SK-N-SH treated with all-trans-retinoic acid at 6 μM for 48 hours (cell line): ENCODE measurements around the gene KRTAP5-8.

Source experiments
- CSRNP3 ChIP-seq: fragments of 250-450 bp; sonication (Bioruptor Pico); IDR thresholded peaks from 2 replicates; pipeline ENCODE4 v1.5.1; 2021; ENCODE audit warnings: mild to moderate bottlenecking, moderate library complexity
- PATZ1 ChIP-seq: fragments of 250-450 bp; sonication (Bioruptor Pico); IDR thresholded peaks from 2 replicates; pipeline ENCODE4 v1.8.0; 2020; ENCODE audit warnings: mild to moderate bottlenecking, moderate library complexity, borderline replicate concordance
- POU6F1 ChIP-seq: fragments of 250-450 bp; sonication (Bioruptor Pico); IDR thresholded peaks from 2 replicates; pipeline ENCODE4 v1.8.0; 2021; ENCODE audit warnings: low read depth, mild to moderate bottlenecking, moderate library complexity, borderline replicate concordance
- RARB ChIP-seq: fragments of 250-450 bp; sonication (Bioruptor Pico); IDR thresholded peaks from 2 replicates; pipeline ENCODE4 v1.8.0; 2021; ENCODE audit warnings: mild to moderate bottlenecking, moderate library complexity
- ZFP3 ChIP-seq: fragments of 250-450 bp; sonication (Bioruptor Pico); IDR thresholded peaks from 2 replicates; pipeline ENCODE4 v1.5.0; 2020; ENCODE audit warnings: mild to moderate bottlenecking, moderate library complexity
- ZNF565 ChIP-seq: fragments of 450-650 bp; formaldehyde crosslinking; conservative IDR thresholded peaks from 2 replicates; pipeline ENCODE4 v1.5.0; 2020; ENCODE audit warnings: low read depth, mild to moderate bottlenecking, moderate library complexity

GRCh38 chr11:71488681-71489270 lies 49.0 kb upstream of the KRTAP5-8 start:
- TF ChIP-seq RARB (CRISPR knock-in tag) (no peak), PATZ1 (no peak), ZNF565 (no peak), POU6F1 (CRISPR knock-in tag) (no peak), CSRNP3 (CRISPR knock-in tag) (no peak), ZFP3 (CRISPR knock-in tag) (no peak)
